ENCODE results near the gene EXOC6B.

The EXOC6B gene

DNA sequence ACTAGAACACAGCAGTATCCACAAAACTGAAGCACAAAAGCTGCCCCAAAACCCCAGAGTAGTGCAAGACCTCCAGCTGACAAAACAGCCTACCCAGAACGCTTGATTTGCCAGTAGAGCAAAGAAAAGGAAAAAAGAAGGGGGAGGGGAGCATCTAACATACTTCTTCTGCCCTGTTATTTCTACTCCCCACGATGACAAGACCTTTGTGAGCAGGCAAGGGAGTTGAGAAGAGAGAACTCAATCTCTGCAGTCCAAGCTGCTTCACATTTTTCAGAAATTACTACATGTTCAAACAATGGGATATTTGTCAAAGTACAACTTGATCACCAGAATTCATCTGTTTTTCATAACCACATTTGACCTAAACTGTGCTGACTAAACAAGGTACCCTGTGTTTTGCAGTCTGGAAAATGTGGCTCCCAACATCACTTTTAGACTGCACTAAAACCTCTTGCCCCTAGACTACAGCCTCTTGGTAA is 286.7 kb downstream of the EXOC6B start:
- no peak for TF ChIP-seq TAF1 (IDR thresholded peaks at IDR 0.05; ENCODE audit: low read depth)

DNA sequence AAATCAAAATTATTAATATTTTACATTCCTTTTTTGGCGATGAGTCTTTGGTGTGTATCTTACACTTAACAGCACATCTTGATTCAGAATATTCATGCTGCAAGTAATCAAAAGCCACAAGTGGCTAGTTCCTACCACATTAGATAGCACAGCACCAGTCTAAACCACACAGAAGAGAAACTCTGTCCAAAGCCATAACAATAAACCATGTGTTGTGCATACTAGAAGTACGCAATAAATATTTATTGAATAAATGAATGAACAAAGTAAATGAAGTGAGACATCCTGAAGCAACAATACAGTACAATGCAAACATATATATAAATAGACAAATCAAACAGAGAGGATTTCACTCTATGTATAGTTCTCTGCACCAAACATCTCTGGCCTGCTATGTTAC is 287.3 kb downstream of the EXOC6B start:
- TF ChIP-seq FOXM1 (IDR thresholded peaks at IDR 0.05; ENCODE audit: borderline replicate concordance, low read depth) (no peak), EGR1 (IDR thresholded peaks at IDR 0.05) (no peak), YY1 (IDR thresholded peaks at IDR 0.05; ENCODE audit: low read depth) (no peak), ZBTB7A (IDR thresholded peaks at IDR 0.05; ENCODE audit: low read depth) (no peak)
- TF ChIP-seq, protein P1, sequence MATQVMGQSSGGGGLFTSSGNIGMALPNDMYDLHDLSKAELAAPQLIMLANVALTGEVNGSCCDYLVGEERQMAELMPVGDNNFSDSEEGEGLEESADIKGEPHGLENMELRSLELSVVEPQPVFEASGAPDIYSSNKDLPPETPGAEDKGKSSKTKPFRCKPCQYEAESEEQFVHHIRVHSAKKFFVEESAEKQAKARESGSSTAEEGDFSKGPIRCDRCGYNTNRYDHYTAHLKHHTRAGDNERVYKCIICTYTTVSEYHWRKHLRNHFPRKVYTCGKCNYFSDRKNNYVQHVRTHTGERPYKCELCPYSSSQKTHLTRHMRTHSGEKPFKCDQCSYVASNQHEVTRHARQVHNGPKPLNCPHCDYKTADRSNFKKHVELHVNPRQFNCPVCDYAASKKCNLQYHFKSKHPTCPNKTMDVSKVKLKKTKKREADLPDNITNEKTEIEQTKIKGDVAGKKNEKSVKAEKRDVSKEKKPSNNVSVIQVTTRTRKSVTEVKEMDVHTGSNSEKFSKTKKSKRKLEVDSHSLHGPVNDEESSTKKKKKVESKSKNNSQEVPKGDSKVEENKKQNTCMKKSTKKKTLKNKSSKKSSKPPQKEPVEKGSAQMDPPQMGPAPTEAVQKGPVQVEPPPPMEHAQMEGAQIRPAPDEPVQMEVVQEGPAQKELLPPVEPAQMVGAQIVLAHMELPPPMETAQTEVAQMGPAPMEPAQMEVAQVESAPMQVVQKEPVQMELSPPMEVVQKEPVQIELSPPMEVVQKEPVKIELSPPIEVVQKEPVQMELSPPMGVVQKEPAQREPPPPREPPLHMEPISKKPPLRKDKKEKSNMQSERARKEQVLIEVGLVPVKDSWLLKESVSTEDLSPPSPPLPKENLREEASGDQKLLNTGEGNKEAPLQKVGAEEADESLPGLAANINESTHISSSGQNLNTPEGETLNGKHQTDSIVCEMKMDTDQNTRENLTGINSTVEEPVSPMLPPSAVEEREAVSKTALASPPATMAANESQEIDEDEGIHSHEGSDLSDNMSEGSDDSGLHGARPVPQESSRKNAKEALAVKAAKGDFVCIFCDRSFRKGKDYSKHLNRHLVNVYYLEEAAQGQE (IDR thresholded peaks at IDR 0.05; ENCODE audit: low read depth): no peak
- TF ChIP-seq, protein P2, sequence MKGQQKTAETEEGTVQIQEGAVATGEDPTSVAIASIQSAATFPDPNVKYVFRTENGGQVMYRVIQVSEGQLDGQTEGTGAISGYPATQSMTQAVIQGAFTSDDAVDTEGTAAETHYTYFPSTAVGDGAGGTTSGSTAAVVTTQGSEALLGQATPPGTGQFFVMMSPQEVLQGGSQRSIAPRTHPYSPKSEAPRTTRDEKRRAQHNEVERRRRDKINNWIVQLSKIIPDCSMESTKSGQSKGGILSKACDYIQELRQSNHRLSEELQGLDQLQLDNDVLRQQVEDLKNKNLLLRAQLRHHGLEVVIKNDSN (IDR thresholded peaks at IDR 0.05): no peak

DNA sequence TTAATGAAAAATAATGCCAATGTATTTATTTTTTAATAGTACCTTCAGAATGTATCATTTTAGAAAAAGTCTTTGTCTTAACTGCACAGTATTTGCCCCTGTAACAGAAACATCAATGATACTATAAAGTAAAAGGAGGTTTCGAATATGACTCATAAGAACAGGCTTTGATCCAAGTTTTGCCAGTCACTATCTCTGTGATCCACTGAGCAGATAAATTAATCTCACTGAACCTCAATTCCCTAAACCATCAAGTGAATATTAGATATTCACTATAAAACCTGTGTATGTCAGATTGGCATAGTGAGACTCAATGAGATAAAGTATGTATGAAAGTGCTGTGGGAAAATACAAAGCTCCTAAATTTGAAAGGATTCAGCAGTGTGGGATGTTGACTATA is 292.1 kb downstream of the EXOC6B start:
- TF ChIP-seq, protein P3, sequence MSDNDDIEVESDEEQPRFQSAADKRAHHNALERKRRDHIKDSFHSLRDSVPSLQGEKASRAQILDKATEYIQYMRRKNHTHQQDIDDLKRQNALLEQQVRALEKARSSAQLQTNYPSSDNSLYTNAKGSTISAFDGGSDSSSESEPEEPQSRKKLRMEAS (IDR thresholded peaks at IDR 0.05): no peak
- TF ChIP-seq FOXM1 (IDR thresholded peaks at IDR 0.05; ENCODE audit: borderline replicate concordance, low read depth) (no peak), TCF12 (IDR thresholded peaks at IDR 0.05; ENCODE audit: low read depth) (no peak), TEAD4 (IDR thresholded peaks at IDR 0.05) (no peak), YY1 (IDR thresholded peaks at IDR 0.05; ENCODE audit: low read depth) (no peak), EGR1 (IDR thresholded peaks at IDR 0.05) (no peak), CEBPB (IDR thresholded peaks at IDR 0.05) (no peak), EP300 (IDR thresholded peaks at IDR 0.05; ENCODE audit: borderline replicate concordance) (no peak), CREB1 (IDR thresholded peaks at IDR 0.05; ENCODE audit: low read depth) (no peak), TAF1 (IDR thresholded peaks at IDR 0.05; ENCODE audit: low read depth) (no peak), RAD21 (IDR thresholded peaks at IDR 0.05; ENCODE audit: low read depth) (no peak), ZBTB7A (IDR thresholded peaks at IDR 0.05; ENCODE audit: low read depth) (no peak), NFIC (IDR thresholded peaks at IDR 0.05) (no peak)
- TF ChIP-seq, protein P1 (IDR thresholded peaks at IDR 0.05; ENCODE audit: low read depth): no peak
- TF ChIP-seq, protein P2 (IDR thresholded peaks at IDR 0.05): no peak

DNA sequence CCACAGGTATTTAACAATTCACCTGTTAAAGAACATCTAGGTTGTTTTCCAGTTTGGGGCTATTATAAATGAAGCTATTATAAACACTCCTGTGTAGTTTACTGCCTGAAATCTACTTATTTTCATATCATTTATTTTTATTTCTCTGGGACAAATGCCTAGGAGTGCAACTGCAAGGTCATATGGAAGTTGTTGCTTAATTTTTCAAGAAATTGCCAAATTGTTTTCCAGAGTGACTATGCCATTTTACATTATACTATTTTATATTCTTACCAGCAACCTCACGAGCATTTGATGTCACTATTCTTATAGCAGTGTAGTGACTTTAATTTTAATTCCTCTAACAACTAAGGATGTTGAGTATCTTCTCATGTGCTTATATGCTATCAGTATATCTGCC is 298.4 kb downstream of the EXOC6B start:
- TF ChIP-seq CEBPB (IDR thresholded peaks at IDR 0.05): no peak

DNA sequence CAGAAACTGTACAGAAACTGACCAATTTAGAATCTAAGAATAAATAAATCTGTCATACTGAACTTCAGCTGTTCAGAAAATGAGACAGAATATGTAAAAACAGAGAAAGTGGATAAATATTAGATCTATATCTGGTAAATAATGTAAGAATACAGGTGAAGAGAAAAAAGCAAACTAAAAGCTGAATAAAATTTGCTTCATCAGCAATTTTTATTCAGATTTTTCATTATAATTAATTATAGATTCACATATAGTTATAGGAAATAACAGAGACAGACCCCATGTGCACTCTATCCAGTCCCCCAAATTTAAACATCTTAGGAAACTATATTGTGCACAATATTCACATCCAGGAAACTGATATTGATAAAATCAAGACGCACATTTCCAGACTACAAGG is 299.2 kb downstream of the EXOC6B start:
- no peak for TF ChIP-seq TEAD4 (IDR thresholded peaks at IDR 0.05)
- no peak for TF ChIP-seq ZBTB7A (IDR thresholded peaks at IDR 0.05; ENCODE audit: low read depth)
- TF ChIP-seq NFIC (IDR thresholded peaks at IDR 0.05): no peak
- TF ChIP-seq RAD21 (IDR thresholded peaks at IDR 0.05; ENCODE audit: low read depth): no peak
- TF ChIP-seq CREB1 (IDR thresholded peaks at IDR 0.05; ENCODE audit: low read depth): no peak
- TF ChIP-seq YY1 (IDR thresholded peaks at IDR 0.05; ENCODE audit: low read depth): no peak
- TF ChIP-seq, protein P2 (IDR thresholded peaks at IDR 0.05): no peak
- TF ChIP-seq EP300 (IDR thresholded peaks at IDR 0.05; ENCODE audit: borderline replicate concordance): no peak
- no peak for TF ChIP-seq CEBPB (IDR thresholded peaks at IDR 0.05)
- no peak for TF ChIP-seq TAF1 (IDR thresholded peaks at IDR 0.05; ENCODE audit: low read depth)
- TF ChIP-seq EGR1 (IDR thresholded peaks at IDR 0.05): no peak
- TF ChIP-seq TCF12 (IDR thresholded peaks at IDR 0.05; ENCODE audit: low read depth): no peak
- TF ChIP-seq FOXM1 (IDR thresholded peaks at IDR 0.05; ENCODE audit: borderline replicate concordance, low read depth): no peak
- TF ChIP-seq, protein P1 (IDR thresholded peaks at IDR 0.05; ENCODE audit: low read depth): no peak
- TF ChIP-seq, protein P3 (IDR thresholded peaks at IDR 0.05): no peak
